Measurements from ENCODE around the gene CD6. TPM values are rescaled to one million over a fixed set of nuclear protein-coding genes. Genes with fewer than 3 reads are reported as not detected.

CD6 gene
- total RNA-seq, 1 donor from 2014 or later, result 0.39 TPM

- H3K27ac ChIP-seq (ENCODE audit: low read depth, low read length), result no peak overlapping the region
- H3K27me3 ChIP-seq (ENCODE audit: insufficient read depth, low read length), result no peaks in the 10 kb centered on the region
- H3K4me1 ChIP-seq (ENCODE audit: insufficient read depth, low read length), result peaks cover 9% of the 10 kb centered on the region
- H3K9ac ChIP-seq (ENCODE audit: low read length), result no peak overlapping the region
- Mint-ChIP-seq H3K9me3 (ENCODE audit: unreplicated experiment) (no peaks in the 10 kb centered on the region), H3K36me3 (ENCODE audit: low read depth, unreplicated experiment) (peaks cover 2% of the 10 kb centered on the region), H3K4me3 (ENCODE audit: unreplicated experiment) (no peak overlapping the region), H3K27ac (ENCODE audit: unreplicated experiment) (no peak overlapping the region), H3K4me1 (ENCODE audit: low read depth, unreplicated experiment) (peaks cover 10% of the 10 kb centered on the region), H3K27me3 (ENCODE audit: low read depth, unreplicated experiment) (peaks cover 34% of the 10 kb centered on the region)
- no peaks in the 10 kb centered on the region for H4K20me1 ChIP-seq (ENCODE audit: insufficient read depth, low read length)
- FAIRE-seq (no peak), DNase-seq (ENCODE audit: low read depth) (no peak)
- H3K4me3 ChIP-seq (ENCODE audit: insufficient read depth, low read depth, low read length), result no peak overlapping the region
- no peak overlapping the region for H2AFZ ChIP-seq (ENCODE audit: low read depth, low read length)
- H3K79me2 ChIP-seq (ENCODE audit: insufficient read depth, low read length), result no peaks in the 10 kb centered on the region
- H3K4me2 ChIP-seq (ENCODE audit: low read length), result no peak overlapping the region
- TF ChIP-seq EZH2 (IDR thresholded peaks at IDR 0.05; ENCODE audit: insufficient read depth, low read length), result no peak
- H3K36me3 ChIP-seq (ENCODE audit: insufficient read depth, low read length), result no peaks in the 10 kb centered on the region
- H3K9me3 ChIP-seq (ENCODE audit: insufficient read depth, low read depth, low read length), result no peaks in the 10 kb centered on the region
Measured at GRCh38 chr11:61056981-61057380, 85.5 kb downstream of the CD6 start.

- Histone ChIP-seq H2AFZ (ENCODE audit: low read depth, low read length) (no peak overlapping the region), H3K4me2 (ENCODE audit: low read length) (no peak overlapping the region), H3K79me2 (ENCODE audit: insufficient read depth, low read length) (no peaks in the 10 kb centered on the region), H3K9ac (ENCODE audit: low read length) (no peak overlapping the region), H3K36me3 (ENCODE audit: insufficient read depth, low read length) (no peaks in the 10 kb centered on the region), H3K4me3 (ENCODE audit: insufficient read depth, low read depth, low read length) (no peak overlapping the region), H3K27me3 (ENCODE audit: insufficient read depth, low read length) (no peaks in the 10 kb centered on the region), H3K9me3 (ENCODE audit: insufficient read depth, low read depth, low read length) (no peaks in the 10 kb centered on the region), H4K20me1 (ENCODE audit: insufficient read depth, low read length) (no peaks in the 10 kb centered on the region), H3K4me1 (ENCODE audit: insufficient read depth, low read length) (peaks cover 9% of the 10 kb centered on the region), H3K27ac (ENCODE audit: low read depth, low read length) (no peak overlapping the region)
- no peak overlapping the region for H3K27ac Mint-ChIP-seq (ENCODE audit: unreplicated experiment)
- H3K4me1 Mint-ChIP-seq (ENCODE audit: low read depth, unreplicated experiment), result peaks cover 10% of the 10 kb centered on the region
- no peak for DNase-seq (ENCODE audit: low read depth)
- peaks cover 30% of the 10 kb centered on the region for H3K27me3 Mint-ChIP-seq (ENCODE audit: low read depth, unreplicated experiment)
- H3K4me3 Mint-ChIP-seq (ENCODE audit: unreplicated experiment), result no peak overlapping the region
- TF ChIP-seq EZH2 (IDR thresholded peaks at IDR 0.05; ENCODE audit: insufficient read depth, low read length), result no peak
- TF ChIP-seq CTCF (IDR thresholded peaks at IDR 0.05; ENCODE audit: insufficient read depth, low read depth, low read length), result no peak
- no peak for FAIRE-seq
- no peaks in the 10 kb centered on the region for H3K9me3 Mint-ChIP-seq (ENCODE audit: unreplicated experiment)
- peaks cover 2% of the 10 kb centered on the region for H3K36me3 Mint-ChIP-seq (ENCODE audit: low read depth, unreplicated experiment)
Measured at GRCh38 chr11:61057615-61058014, 86.1 kb downstream of the CD6 start.

GRCh38 chr11:61058583-61059259 lies 87.2 kb downstream of the CD6 start:
- no peaks in the 10 kb centered on the region for H3K79me2 ChIP-seq (ENCODE audit: insufficient read depth, low read length)
- no peak overlapping the region for H3K4me3 ChIP-seq (ENCODE audit: insufficient read depth, low read depth, low read length)
- peaks cover 9% of the 10 kb centered on the region for H3K4me1 ChIP-seq (ENCODE audit: insufficient read depth, low read length)
- H3K27me3 ChIP-seq (ENCODE audit: insufficient read depth, low read length), result no peaks in the 10 kb centered on the region
- no peak overlapping the region for H2AFZ ChIP-seq (ENCODE audit: low read depth, low read length)
- H4K20me1 ChIP-seq (ENCODE audit: insufficient read depth, low read length), result no peaks in the 10 kb centered on the region
- H3K9ac ChIP-seq (ENCODE audit: low read length), result no peak overlapping the region
- H3K36me3 ChIP-seq (ENCODE audit: insufficient read depth, low read length), result no peaks in the 10 kb centered on the region
- H3K27ac ChIP-seq (ENCODE audit: low read depth, low read length), result no peak overlapping the region
- Mint-ChIP-seq H3K4me1 (ENCODE audit: low read depth, unreplicated experiment) (peaks cover 10% of the 10 kb centered on the region), H3K4me3 (ENCODE audit: unreplicated experiment) (no peak overlapping the region), H3K36me3 (ENCODE audit: low read depth, unreplicated experiment) (peaks cover 2% of the 10 kb centered on the region), H3K27ac (ENCODE audit: unreplicated experiment) (no peak overlapping the region), H3K9me3 (ENCODE audit: unreplicated experiment) (no peaks in the 10 kb centered on the region), H3K27me3 (ENCODE audit: low read depth, unreplicated experiment) (peaks cover 21% of the 10 kb centered on the region)
- no peaks in the 10 kb centered on the region for H3K9me3 ChIP-seq (ENCODE audit: insufficient read depth, low read depth, low read length)
- TF ChIP-seq CTCF (IDR thresholded peaks at IDR 0.05; ENCODE audit: insufficient read depth, low read depth, low read length), result no peak
- FAIRE-seq, result no peak
- DNase-seq (ENCODE audit: low read depth), result no peak
- no peak overlapping the region for H3K4me2 ChIP-seq (ENCODE audit: low read length)
